ENCODE measurements around the gene KIAA0319L. TPM values are rescaled to one million over a fixed set of nuclear protein-coding genes. Genes with fewer than 3 reads are reported as not detected.
A peak's percentile ranks its signal among the peaks of the same experiment; 100 is the strongest.

The KIAA0319L gene
- total RNA-seq, 2 donors from 2014 or later, result 58.8 to 79.0 TPM

GRCh38 chr1:35555601-35556477 is 1.4 kb downstream of the KIAA0319L start:
- Mint-ChIP-seq H3K27ac (peak overlapping the region; percentile 98), H3K36me3 (ENCODE audit: low read depth) (no peaks in the 10 kb centered on the region), H3K27me3 (no peaks in the 10 kb centered on the region), H3K4me3 (peak overlapping the region; percentile 98), H3K4me1 (peaks cover 37% of the 10 kb centered on the region)
- no peak for DNase-seq
- no peaks in the 10 kb centered on the region for H3K9me3 ChIP-seq (ENCODE audit: control insufficient read depth, low read length, poor library complexity, severe bottlenecking)
- ATAC-seq, result no peak

- H3K36me3 Mint-ChIP-seq (ENCODE audit: low read depth), result no peaks in the 10 kb centered on the region
- no peaks in the 10 kb centered on the region for H3K27me3 Mint-ChIP-seq
- ATAC-seq (no peak), DNase-seq (no peak)
- peaks cover 36% of the 10 kb centered on the region for H3K4me1 Mint-ChIP-seq
- H3K9me3 ChIP-seq (ENCODE audit: control insufficient read depth, low read length, poor library complexity, severe bottlenecking), result no peaks in the 10 kb centered on the region
- H3K4me3 Mint-ChIP-seq, result peak overlapping the region; percentile 98
- H3K27ac Mint-ChIP-seq, result peak overlapping the region; percentile 98
Measured at GRCh38 chr1:35555212-35555584, 2.0 kb downstream of the KIAA0319L start.

GRCh38 chr1:35554266-35555211 is 2.7 kb downstream of the KIAA0319L start:
- peak overlapping the region; percentile 98 for H3K27ac Mint-ChIP-seq
- ATAC-seq, result no peak
- H3K4me3 Mint-ChIP-seq, result peak overlapping the region; percentile 98
- peaks cover 33% of the 10 kb centered on the region for H3K4me1 Mint-ChIP-seq
- H3K36me3 Mint-ChIP-seq (ENCODE audit: low read depth), result no peaks in the 10 kb centered on the region
- DNase-seq, result no peak
- no peaks in the 10 kb centered on the region for H3K27me3 Mint-ChIP-seq
- H3K9me3 ChIP-seq (ENCODE audit: control insufficient read depth, low read length, poor library complexity, severe bottlenecking), result no peaks in the 10 kb centered on the region

GRCh38 chr1:35553851-35554250 is 3.4 kb downstream of the KIAA0319L start:
- no peaks in the 10 kb centered on the region for H3K36me3 Mint-ChIP-seq (ENCODE audit: low read depth)
- no peak overlapping the region for H3K4me3 Mint-ChIP-seq
- H3K27ac Mint-ChIP-seq, result no peak overlapping the region
- no peaks in the 10 kb centered on the region for H3K9me3 ChIP-seq (ENCODE audit: control insufficient read depth, low read length, poor library complexity, severe bottlenecking)
- ATAC-seq (no peak), DNase-seq (no peak)
- H3K4me1 Mint-ChIP-seq, result peaks cover 30% of the 10 kb centered on the region
- no peaks in the 10 kb centered on the region for H3K27me3 Mint-ChIP-seq

GRCh38 chr1:35546614-35547013 is 10.6 kb downstream of the KIAA0319L start:
- H3K36me3 Mint-ChIP-seq (ENCODE audit: low read depth), result peaks cover 13% of the 10 kb centered on the region
- ATAC-seq (no peak), DNase-seq (no peak)
- H3K4me1 Mint-ChIP-seq, result peaks cover 35% of the 10 kb centered on the region
- no peak overlapping the region for H3K4me3 Mint-ChIP-seq
- H3K27ac Mint-ChIP-seq, result no peak overlapping the region
- H3K9me3 ChIP-seq (ENCODE audit: control insufficient read depth, low read length, poor library complexity, severe bottlenecking), result no peaks in the 10 kb centered on the region
- H3K27me3 Mint-ChIP-seq, result no peaks in the 10 kb centered on the region

GRCh38 chr1:35544976-35545375 is 12.2 kb downstream of the KIAA0319L start:
- Mint-ChIP-seq H3K4me1 (peaks cover 43% of the 10 kb centered on the region), H3K36me3 (ENCODE audit: low read depth) (peaks cover 13% of the 10 kb centered on the region)

GRCh38 chr1:35539824-35540261 is 17.4 kb downstream of the KIAA0319L start:
- Mint-ChIP-seq H3K4me1 (peaks cover 67% of the 10 kb centered on the region), H3K4me3 (peak overlapping the region; percentile 78), H3K27ac (peak overlapping the region; percentile 97), H3K36me3 (ENCODE audit: low read depth) (peaks cover 1% of the 10 kb centered on the region), H3K27me3 (no peaks in the 10 kb centered on the region)
- ATAC-seq (peak; percentile 10), DNase-seq (no peak)
- H3K9me3 ChIP-seq (ENCODE audit: control insufficient read depth, low read length, poor library complexity, severe bottlenecking), result no peaks in the 10 kb centered on the region

More at GRCh38 chr1:35544976-35545375, 12.2 kb downstream of the KIAA0319L start:
- peak; percentile 89 for ATAC-seq
- H3K4me3 Mint-ChIP-seq, result peak overlapping the region; percentile 61
- peak in 2 of 3 donors; percentile 40 to 50 for DNase-seq
- no peaks in the 10 kb centered on the region for H3K9me3 ChIP-seq (ENCODE audit: control insufficient read depth, low read length, poor library complexity, severe bottlenecking)
- H3K27ac Mint-ChIP-seq, result peak overlapping the region; percentile 88
- no peaks in the 10 kb centered on the region for H3K27me3 Mint-ChIP-seq

GRCh38 chr1:35539073-35539823 is 18.0 kb downstream of the KIAA0319L start:
- peak; percentile 87 for ATAC-seq
- no peaks in the 10 kb centered on the region for H3K27me3 Mint-ChIP-seq
- peaks cover under 1% of the 10 kb centered on the region for H3K36me3 Mint-ChIP-seq (ENCODE audit: low read depth)
- no peaks in the 10 kb centered on the region for H3K9me3 ChIP-seq (ENCODE audit: control insufficient read depth, low read length, poor library complexity, severe bottlenecking)
- DNase-seq, result no peak
- peaks cover 64% of the 10 kb centered on the region for H3K4me1 Mint-ChIP-seq
- peak overlapping the region; percentile 97 for H3K27ac Mint-ChIP-seq
- H3K4me3 Mint-ChIP-seq, result peak overlapping the region; percentile 78

- peak overlapping the region; percentile 31 for H3K4me3 Mint-ChIP-seq
- no peak for ATAC-seq
- H3K4me1 Mint-ChIP-seq, result peaks cover 57% of the 10 kb centered on the region
- H3K27ac Mint-ChIP-seq, result peak overlapping the region; percentile 97
- H3K36me3 Mint-ChIP-seq (ENCODE audit: low read depth), result peaks cover 3% of the 10 kb centered on the region
- DNase-seq, result no peak
- H3K27me3 Mint-ChIP-seq, result no peaks in the 10 kb centered on the region
- no peaks in the 10 kb centered on the region for H3K9me3 ChIP-seq (ENCODE audit: control insufficient read depth, low read length, poor library complexity, severe bottlenecking)
Measured at GRCh38 chr1:35537806-35538205, 19.4 kb downstream of the KIAA0319L start.

- H3K36me3 Mint-ChIP-seq (ENCODE audit: low read depth), result peaks cover 3% of the 10 kb centered on the region
- peak overlapping the region; percentile 33 for H3K4me3 Mint-ChIP-seq
- no peaks in the 10 kb centered on the region for H3K27me3 Mint-ChIP-seq
- ATAC-seq (no peak), DNase-seq (no peak)
- H3K27ac Mint-ChIP-seq, result peak overlapping the region; percentile 97
- no peaks in the 10 kb centered on the region for H3K9me3 ChIP-seq (ENCODE audit: control insufficient read depth, low read length, poor library complexity, severe bottlenecking)
- peaks cover 54% of the 10 kb centered on the region for H3K4me1 Mint-ChIP-seq
Measured at GRCh38 chr1:35536556-35537162, 20.5 kb downstream of the KIAA0319L start.

GRCh38 chr1:35535243-35535642 is 22.0 kb downstream of the KIAA0319L start:
- no peaks in the 10 kb centered on the region for H3K27me3 Mint-ChIP-seq
- peak overlapping the region; percentile 97 for H3K27ac Mint-ChIP-seq
- peaks cover 48% of the 10 kb centered on the region for H3K4me1 Mint-ChIP-seq
- ATAC-seq, result no peak
- H3K9me3 ChIP-seq (ENCODE audit: control insufficient read depth, low read length, poor library complexity, severe bottlenecking), result no peaks in the 10 kb centered on the region
- no peak for DNase-seq
- H3K4me3 Mint-ChIP-seq, result no peak overlapping the region
- H3K36me3 Mint-ChIP-seq (ENCODE audit: low read depth), result peaks cover 6% of the 10 kb centered on the region

- Mint-ChIP-seq H3K36me3 (ENCODE audit: low read depth) (peaks cover 7% of the 10 kb centered on the region), H3K27ac (no peak overlapping the region), H3K4me3 (no peak overlapping the region), H3K27me3 (no peaks in the 10 kb centered on the region), H3K4me1 (peaks cover 31% of the 10 kb centered on the region)
- no peaks in the 10 kb centered on the region for H3K9me3 ChIP-seq (ENCODE audit: control insufficient read depth, low read length, poor library complexity, severe bottlenecking)
- DNase-seq (no peak), ATAC-seq (no peak)
Measured at GRCh38 chr1:35533586-35533985, 23.6 kb downstream of the KIAA0319L start.

Measured in T-helper 17 cell (primary cell).